ENCODE measurements around the gene VDAC2.
A peak's percentile ranks its signal among the peaks of the same experiment; 100 is the strongest.

DNA sequence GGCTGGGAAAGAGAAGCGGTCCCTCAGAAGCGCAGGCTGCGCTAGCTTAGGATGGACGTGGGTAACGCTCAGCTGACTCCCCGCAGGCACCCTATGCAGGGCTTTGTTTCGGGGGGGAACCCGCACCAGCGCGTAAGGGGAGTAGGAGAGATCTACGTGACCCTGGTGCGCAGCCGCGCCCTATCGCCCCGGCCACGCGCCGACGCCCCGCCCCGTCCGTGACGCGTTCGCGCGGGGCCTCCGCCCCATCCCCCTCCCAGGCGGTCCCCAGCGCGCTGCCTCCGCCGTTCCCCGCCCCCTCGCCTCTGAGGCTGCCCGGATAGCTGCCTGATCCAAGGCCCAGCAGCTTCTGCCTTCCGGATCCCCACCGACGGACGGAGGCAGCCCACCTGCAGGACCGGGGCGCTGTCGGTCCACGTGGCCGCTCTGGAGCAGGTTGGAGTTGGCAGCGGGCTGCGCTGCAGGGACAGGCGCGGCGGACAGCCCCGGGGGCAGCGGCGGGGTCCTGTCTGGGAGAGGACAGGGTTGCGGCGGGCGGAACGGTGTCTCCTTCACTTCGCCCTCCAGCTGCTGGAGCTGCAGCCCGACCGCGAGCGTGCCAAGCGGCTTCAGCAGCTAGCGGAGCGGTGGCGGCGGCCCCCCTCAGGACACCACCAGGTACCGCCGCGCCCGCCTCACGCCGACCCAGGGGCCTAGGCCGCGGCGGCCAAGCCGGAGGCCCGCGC is at the start of gene VDAC2:
- TF ChIP-seq CTCF (IDR thresholded peaks at IDR 0.05) (no peak), POLR2A (IDR thresholded peaks at IDR 0.05) (peak; percentile 85 to 93)

Data from Peyer's patch (tissue), 4 donors.